SKM-1 (cell line): Measurements from ENCODE around the gene BET1L.
"Not testable (repeated sequence)": the region's sequence is repeated elsewhere in the genome, so short reads cannot be mapped to it uniquely, and the experiment has no call there.

ENCODE experiments used
- DNase-seq: peaks from one replicate; lab custom pipeline; 2025; ENCODE audit not compliant: unreplicated experiment; lab: John Stamatoyannopoulos, UW

BET1L gene

GRCh38 chr11:230431-230830 lies 23.2 kb upstream of the BET1L start:
- DNase-seq, result no peak

GRCh38 chr11:227824-228379 lies 20.7 kb upstream of the BET1L start:
- DNase-seq, result no peak

GRCh38 chr11:225734-226453 lies 18.7 kb upstream of the BET1L start:
- DNase-seq, result no peak

GRCh38 chr11:224424-224823 lies 17.2 kb upstream of the BET1L start:
- DNase-seq, result no peak

- DNase-seq, result no peak
Measured at GRCh38 chr11:223884-224283, 16.7 kb upstream of the BET1L start.

DNA sequence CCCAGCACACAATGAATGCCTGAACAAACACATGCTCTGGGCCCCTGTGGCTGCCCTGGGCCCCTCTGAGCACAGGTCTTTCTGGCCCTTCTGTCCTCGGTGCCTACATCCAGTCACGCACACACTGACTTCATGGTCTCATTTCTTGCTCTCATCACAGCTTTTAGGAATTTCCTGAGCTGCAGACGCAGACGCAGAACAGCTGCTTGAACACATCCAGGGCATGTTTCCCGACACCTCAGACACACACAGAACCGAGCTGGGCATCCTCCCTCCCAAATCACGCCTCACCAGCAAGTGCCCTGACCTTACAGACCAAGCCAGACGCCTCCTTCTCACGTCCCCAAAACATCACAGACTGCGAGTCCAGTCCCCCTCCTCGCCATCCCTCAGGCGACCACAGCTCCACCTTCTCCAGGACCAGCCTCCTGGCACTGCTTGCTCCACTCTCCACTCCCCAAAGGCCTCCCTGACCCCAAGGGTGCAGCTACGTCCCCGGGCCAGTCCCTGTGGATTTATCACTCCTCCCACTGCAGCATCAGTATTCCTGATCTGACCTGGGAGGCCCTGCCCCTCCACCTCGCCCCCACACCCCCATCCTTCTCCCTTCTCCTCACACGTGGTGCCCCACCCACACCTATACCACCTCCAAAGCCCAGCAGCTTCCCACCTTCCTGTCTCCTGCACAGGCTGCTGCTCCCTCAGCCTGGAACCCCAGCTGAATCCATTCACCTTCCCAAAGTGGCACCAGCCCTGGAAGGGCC lies 16.0 kb upstream of the BET1L start:
- DNase-seq, result no peak

DNA sequence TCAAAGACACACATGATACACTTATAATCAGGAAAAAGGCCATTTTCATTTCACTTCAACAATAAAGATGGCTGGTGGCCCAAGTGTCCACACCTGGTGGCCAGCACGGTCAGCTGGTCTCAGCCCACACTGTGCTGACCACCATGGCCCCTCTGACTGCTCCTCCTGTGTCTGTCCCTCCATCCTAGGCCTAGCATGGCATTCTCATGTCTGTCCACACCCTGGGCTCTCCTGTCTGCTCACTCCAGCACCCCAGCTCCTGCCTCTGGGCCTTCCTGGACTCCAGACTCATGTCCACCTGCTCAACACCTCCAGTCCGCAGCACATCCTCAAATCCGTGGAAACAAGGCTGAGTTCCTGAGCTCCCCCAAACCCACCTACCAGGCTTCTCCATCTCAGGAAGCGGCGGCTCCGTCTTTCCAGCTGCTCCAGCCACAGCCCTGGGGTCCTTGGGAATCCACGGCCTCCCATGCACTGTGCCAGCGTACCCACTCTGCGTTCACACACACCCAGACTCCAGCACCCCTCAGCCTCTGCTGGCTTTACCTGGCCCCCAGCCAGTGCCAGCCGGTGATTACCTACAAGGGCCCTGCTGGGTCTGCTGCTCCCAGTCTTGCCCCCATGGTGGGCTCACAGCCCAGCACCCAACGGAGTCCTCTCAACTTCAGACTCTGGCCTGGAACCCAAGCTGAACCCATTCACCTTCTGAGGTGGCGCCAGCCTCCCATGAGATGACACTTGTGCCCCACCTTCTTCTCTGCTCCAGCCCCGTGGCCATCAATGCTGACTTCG lies 15.0 kb upstream of the BET1L start:
- no peak for DNase-seq

DNA sequence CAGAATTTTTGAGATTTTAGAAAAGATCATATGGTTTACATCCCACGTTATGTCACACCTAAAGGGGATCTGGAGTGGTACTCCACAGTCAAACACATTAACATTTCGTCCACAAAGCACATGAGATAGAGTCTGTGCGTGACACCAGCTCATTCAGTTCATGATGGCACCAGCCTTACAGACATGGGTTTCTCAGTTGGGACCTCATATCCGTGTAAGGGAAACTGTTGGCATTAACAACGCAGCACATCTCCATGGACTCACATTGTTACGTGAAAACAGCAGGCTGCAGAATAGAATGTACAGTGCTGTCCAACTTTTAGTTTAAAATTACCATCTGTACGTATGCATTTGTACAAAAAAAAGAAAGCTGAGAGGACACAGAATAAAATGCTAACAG lies 14.3 kb upstream of the BET1L start:
- no peak for DNase-seq

GRCh38 chr11:220641-221215 lies 13.5 kb upstream of the BET1L start:
- not testable (repeated sequence) for DNase-seq

- no peak for DNase-seq
Measured at GRCh38 chr11:218815-219593, 11.8 kb upstream of the BET1L start.

- DNase-seq, result no peak
Measured at GRCh38 chr11:217704-218103, 10.5 kb upstream of the BET1L start.

DNA sequence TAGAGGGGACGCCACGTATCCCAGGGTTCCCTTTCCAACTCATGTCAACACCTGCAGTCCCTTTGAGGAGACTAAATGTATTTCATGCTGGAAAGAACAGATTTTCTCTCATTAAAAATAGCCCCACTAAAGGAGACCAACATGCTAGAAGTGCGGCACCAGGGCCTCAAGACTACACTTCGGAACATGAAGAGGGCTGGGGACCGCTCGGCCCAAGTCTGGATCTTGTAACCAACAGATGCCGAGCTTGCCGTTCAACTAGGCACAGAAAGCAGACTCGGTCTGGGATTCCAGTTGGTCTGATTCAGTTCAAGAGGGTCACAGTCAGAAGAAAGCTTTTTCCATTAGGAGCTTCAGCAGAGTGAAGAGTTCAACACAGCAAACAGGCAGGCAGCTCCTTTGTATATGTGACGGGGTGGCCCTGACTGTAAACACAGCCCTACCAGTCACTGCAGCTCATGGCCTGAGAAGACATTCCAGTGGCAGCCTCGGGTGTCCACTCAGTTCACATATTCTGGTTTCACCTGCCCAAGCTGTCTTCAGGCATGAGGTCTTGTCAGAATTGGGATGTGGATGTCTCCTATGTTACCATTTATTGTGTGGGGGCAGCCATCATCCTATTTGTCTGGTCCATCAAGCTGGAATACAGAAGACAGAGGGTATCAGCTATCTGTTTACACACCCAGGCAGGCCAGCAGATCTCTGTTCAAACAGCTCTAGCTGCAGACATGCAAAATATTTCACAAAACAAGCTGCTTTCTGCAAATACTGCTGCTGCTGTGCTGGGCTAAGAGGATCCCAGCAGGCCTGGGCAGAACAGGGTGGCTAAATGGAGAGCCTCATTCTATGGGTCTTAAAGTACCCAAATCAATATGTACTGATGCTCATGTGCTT lies 9.1 kb upstream of the BET1L start:
- DNase-seq, result no peak

GRCh38 chr11:215581-216037 lies 8.4 kb upstream of the BET1L start:
- no peak for DNase-seq

DNA sequence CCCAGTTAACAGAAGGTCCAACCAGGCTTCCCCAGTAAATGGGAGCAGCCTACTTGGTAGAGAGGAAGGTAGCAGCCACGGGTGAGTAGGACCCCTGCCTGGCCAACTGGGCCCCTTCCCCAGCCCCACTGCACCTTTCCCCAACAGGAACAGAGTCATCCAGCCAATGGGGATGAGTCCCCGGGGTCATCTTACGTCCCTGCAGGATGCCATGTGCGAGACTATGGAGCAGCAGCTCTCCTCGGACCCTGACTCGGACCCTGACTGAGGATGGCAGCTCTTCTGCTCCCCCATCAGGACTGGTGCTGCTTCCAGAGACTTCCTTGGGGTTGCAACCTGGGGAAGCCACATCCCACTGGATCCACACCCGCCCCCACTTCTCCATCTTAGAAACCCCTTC lies 6.9 kb upstream of the BET1L start:
- DNase-seq, result no peak

- no peak for DNase-seq
Measured at GRCh38 chr11:213111-213510, 5.9 kb upstream of the BET1L start.

GRCh38 chr11:212150-213100 lies 5.2 kb upstream of the BET1L start:
- DNase-seq, result no peak

- DNase-seq, result no peak
Measured at GRCh38 chr11:211741-212140, 4.5 kb upstream of the BET1L start.

- DNase-seq, result no peak
Measured at GRCh38 chr11:211295-211694, 4.1 kb upstream of the BET1L start.
